K562 (cell line): ENCODE results near the gene DNAJC17. TPM values are rescaled to one million over a fixed set of nuclear protein-coding genes. Genes with fewer than 3 reads are reported as not detected.

Source experiments
- ELF1 ChIP-seq: fragments of 200-800 bp; sonication (Bioruptor generic); IDR thresholded peaks from 2 replicates; pipeline ENCODE4 v1.6.1; 2016; ENCODE audit warnings: missing genetic modification characterization, missing compliant biosample characterization
- HLTF ChIP-seq: fragments of 450-650 bp; IDR thresholded peaks from 2 replicates; pipeline ENCODE4 v1.6.1; 2016
- TAF7 ChIP-seq: fragments of 450-650 bp; IDR thresholded peaks from 2 replicates; pipeline ENCODE4 v1.6.1; 2016; ENCODE audit warnings: missing genetic modification characterization, missing compliant biosample characterization
- THRB ChIP-seq: fragments of 450-650 bp; formaldehyde crosslinking; conservative IDR thresholded peaks from 2 replicates; pipeline ENCODE4 v1.4.0; 2022; ENCODE audit warnings: mild to moderate bottlenecking, missing genetic modification characterization
- TOE1 ChIP-seq, 2 experiments: fragments of 450-650 bp in 1 of 2; sonication (generic) in 1 of 2; formaldehyde crosslinking in 1 of 2; IDR thresholded peaks; 2 replicates each; pipeline versions ENCODE4 v1.7.1 to v1.8.0; 2016 to 2022; ENCODE audit warnings: borderline replicate concordance in 2 of 2, mild to moderate bottlenecking in 2 of 2, antibody characterized with exemption in 1 of 2, inconsistent platforms in 1 of 2, low read depth in 1 of 2, missing genetic modification reagents in 1 of 2, moderate library complexity in 1 of 2
- ZBTB17 ChIP-seq: fragments of 450-650 bp; formaldehyde crosslinking; IDR thresholded peaks from 2 replicates; pipeline ENCODE4 v1.4.0; 2020; ENCODE audit warnings: mild to moderate bottlenecking
- ZBTB26 ChIP-seq: fragments of 450-650 bp; formaldehyde crosslinking; IDR thresholded peaks from 2 replicates; pipeline ENCODE4 v1.4.0; 2022; ENCODE audit warnings: missing genetic modification characterization
- ZNF77 ChIP-seq: fragments of 250-450 bp; sonication (Bioruptor Pico); IDR thresholded peaks from 2 replicates; pipeline ENCODE4 v1.5.0; 2020
- polyA plus RNA-seq, 8 experiments: library from polyadenylated mRNA; depleted of rRNA in 4 of 8; stranded (reverse) in 5 of 8; unstranded in 3 of 8; fragments of >200 nt; fragmentation: Nextera tagmentation in 2 of 8; fragmentation: Illumina TruSeq in 1 of 8; extraction: Ambion mirVana in 2 of 8; extraction: Trizol in 1 of 8; gene quantifications; 2 replicates each; pipeline versions ENCODE4 v1.2.1 to v1.2.3, GENCODE V29; 2011 to 2014; ENCODE audit warnings: inconsistent platforms in 1 of 8, missing spikeins in 1 of 8
- total RNA-seq, 7 experiments: library from RNA; depleted of rRNA in 6 of 7; stranded (reverse); fragments of >200 nt in 6 of 7; fragmentation: Illumina TruSeq in 2 of 7; extraction: Trizol in 2 of 7; gene quantifications; 2 replicates each; pipeline versions ENCODE4 v1.2.1 to v1.2.3, GENCODE V29; 2011 to 2021; ENCODE audit warnings: low replicate concordance in 1 of 7

Gene DNAJC17
- total and polyA plus RNA-seq, 9 of the 15 experiments (the other 6 are each of a cell fraction or from before 2014, with no cell fraction given) = 2.4 to 79.4 (median 44.2) TPM

GRCh38 chr15:40807028-40807887, at the start of gene DNAJC17, which contains the start of gene ZFYVE19 (continued):
- TF ChIP-seq ZBTB26 (peak; percentile 89; the same call in 1 of the 2 replicates), ZBTB17 (CRISPR knock-in tag) (peak; percentile 65; the same call in 1 of the 2 replicates), HLTF (peak; percentile 36; the same call in 1 of the 2 replicates), TAF7 (tag) (peak; percentile 29), THRB (CRISPR knock-in tag) (0 out of 2 replicates have a peak, but pooled peaks have one; percentile 37), ZNF77 (CRISPR knock-in tag) (no peak), ELF1 (tag) (peak; percentile 77; the same call in 1 of the 2 replicates), TOE1 (IDR thresholded peaks at IDR 0.05; ENCODE audit: borderline replicate concordance) (no peak), TOE1 (CRISPR knock-in tag; IDR thresholded peaks at IDR 0.05; ENCODE audit: borderline replicate concordance, low read depth) (no peak)
